GM19193 (cell line): ENCODE results near the gene ITGA2B.

Experiments
- POLR2A ChIP-seq: IDR thresholded peaks from 4 replicates; pipeline ENCODE4 v1.6.1; 2011; ENCODE audit not compliant: insufficient read depth, insufficient read length; ENCODE audit errors: extremely low read depth

The ITGA2B gene

DNA sequence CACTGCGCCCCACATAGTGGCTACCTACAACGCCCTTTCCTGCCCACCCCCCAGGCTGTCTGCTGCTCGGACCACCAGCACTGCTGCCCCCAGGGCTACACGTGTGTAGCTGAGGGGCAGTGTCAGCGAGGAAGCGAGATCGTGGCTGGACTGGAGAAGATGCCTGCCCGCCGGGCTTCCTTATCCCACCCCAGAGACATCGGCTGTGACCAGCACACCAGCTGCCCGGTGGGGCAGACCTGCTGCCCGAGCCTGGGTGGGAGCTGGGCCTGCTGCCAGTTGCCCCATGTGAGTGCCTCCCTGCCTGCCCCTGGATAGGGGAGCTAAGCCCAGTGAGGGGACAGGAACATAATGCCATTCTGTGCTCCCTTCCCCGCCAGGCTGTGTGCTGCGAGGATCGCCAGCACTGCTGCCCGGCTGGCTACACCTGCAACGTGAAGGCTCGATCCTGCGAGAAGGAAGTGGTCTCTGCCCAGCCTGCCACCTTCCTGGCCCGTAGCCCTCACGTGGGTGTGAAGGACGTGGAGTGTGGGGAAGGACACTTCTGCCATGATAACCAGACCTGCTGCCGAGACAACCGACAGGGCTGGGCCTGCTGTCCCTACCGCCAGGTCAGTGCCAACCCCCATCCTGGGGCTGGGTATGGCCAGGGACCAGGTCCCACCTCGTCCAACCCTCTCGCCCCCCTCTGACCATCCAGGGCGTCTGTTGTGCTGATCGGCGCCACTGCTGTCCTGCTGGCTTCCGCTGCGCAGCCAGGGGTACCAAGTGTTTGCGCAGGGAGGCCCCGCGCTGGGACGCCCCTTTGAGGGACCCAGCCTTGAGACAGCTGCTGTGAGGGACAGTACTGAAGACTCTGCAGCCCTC lies 37.3 kb downstream of the ITGA2B start:
- no peak for TF ChIP-seq POLR2A

- no peak for TF ChIP-seq POLR2A
These were observed 38.0 kb downstream of the ITGA2B start for GRCh38 chr17:44351464-44351863.

- no peak for TF ChIP-seq POLR2A
These were observed 38.7 kb downstream of the ITGA2B start for GRCh38 chr17:44350733-44351226.

DNA sequence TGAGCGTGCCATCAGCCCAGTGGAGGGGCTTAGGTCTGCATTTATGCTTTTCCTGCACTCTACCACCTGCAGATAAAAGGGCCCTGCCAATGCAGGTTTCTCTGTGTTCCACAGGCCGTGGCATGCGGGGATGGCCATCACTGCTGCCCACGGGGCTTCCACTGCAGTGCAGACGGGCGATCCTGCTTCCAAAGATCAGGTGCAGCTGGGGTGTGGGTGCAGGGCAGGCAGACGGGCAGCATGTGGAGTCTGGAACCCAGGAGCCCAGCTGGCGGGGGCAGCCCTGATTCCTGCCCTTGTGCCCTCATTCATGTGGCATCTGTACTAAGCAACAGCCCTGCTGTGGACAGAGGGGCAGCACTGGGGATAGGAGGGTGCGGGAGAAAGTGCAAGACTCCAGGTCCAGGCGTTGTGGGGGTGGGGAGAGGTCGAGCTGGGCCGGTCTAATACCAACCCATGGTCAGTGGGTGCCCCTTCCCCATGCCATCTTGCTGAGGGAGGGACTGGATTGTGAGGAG lies 39.8 kb downstream of the ITGA2B start:
- TF ChIP-seq POLR2A, result no peak

DNA sequence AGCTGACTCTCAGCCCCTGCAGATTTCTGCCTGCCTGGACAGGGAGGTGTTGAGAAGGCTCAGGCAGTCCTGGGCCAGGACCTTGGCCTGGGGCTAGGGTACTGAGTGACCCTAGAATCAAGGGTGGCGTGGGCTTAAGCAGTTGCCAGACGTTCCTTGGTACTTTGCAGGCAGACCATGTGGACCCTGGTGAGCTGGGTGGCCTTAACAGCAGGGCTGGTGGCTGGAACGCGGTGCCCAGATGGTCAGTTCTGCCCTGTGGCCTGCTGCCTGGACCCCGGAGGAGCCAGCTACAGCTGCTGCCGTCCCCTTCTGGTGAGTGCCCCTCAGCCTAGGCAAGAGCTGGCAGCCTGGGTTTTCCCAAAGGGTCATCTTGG lies 40.5 kb downstream of the ITGA2B start:
- no peak for TF ChIP-seq POLR2A

DNA sequence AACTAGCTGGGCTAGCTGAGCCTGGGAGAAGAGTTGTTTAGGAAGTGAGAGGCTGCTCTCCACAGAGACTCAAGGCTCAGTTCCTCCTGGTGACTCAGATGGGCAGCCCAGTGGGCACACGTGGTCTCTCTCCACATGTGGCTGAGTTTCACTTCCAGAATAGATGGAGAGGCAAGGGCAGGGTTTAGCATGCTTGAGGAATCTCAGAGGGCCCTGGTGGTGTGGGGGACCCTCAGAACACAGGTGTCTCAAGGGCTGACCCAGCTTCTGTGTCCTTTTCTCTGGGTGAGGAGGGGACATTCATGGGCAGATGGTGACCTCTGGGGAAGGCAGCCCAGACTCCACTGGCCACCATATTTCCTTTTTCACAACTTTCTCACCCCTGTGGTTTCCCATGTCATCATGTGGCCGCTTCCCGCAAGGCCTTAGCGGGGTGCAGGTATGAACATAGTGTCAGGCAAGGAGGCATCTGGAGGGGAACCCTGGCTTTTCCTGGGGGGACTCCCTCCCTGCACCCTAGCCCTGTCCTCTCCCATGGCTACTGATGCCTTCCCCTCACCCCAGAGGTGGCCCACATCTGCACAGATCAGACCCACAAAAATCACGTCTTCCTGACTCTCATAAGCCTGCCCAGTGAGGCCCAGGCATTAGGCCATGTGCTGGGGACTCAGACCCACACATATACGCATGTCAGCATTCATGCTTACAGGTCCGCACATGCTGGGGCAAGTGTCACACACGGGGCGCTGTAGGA lies 41.0 kb downstream of the ITGA2B start:
- TF ChIP-seq POLR2A, result no peak

- TF ChIP-seq POLR2A, result peak; percentile 21
These were observed 42.0 kb downstream of the ITGA2B start for GRCh38 chr17:44347206-44348055.

GRCh38 chr17:44346064-44346844 lies 43.2 kb downstream of the ITGA2B start:
- no peak for TF ChIP-seq POLR2A

- peak; percentile 8 for TF ChIP-seq POLR2A
These were observed 43.9 kb downstream of the ITGA2B start for GRCh38 chr17:44345454-44346026.

- TF ChIP-seq POLR2A, result peak; percentile 96
These were observed 44.5 kb downstream of the ITGA2B start, which contains the start of gene GRN for GRCh38 chr17:44344939-44345453. TSS of gene GRN (plus strand) at chr17:44345302. CDS start at chr17:44349165, 3,863 bp downstream.

- no peak for TF ChIP-seq POLR2A
These were observed 45.8 kb downstream of the ITGA2B start for GRCh38 chr17:44343510-44344209.

DNA sequence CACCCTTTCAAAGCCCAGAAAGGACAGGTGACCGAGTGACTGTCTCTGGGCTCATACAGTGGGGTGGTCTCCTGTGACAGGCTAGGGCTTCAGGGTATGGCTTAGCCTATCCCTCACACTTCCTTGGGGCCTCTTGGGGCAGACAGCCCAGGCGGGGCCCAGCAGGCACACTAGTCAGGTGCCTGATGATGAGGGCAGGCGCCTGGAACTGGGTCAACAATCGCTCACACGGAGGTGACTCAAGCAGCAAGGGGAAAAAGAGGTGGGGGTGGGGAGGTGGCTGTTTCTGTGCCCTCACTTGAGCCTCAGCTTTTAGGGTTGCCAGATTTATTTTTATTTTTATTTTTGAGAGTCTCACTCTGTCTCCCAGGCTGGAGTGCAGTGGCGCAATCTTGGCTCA lies 50.7 kb downstream of the ITGA2B start:
- no peak for TF ChIP-seq POLR2A

DNA sequence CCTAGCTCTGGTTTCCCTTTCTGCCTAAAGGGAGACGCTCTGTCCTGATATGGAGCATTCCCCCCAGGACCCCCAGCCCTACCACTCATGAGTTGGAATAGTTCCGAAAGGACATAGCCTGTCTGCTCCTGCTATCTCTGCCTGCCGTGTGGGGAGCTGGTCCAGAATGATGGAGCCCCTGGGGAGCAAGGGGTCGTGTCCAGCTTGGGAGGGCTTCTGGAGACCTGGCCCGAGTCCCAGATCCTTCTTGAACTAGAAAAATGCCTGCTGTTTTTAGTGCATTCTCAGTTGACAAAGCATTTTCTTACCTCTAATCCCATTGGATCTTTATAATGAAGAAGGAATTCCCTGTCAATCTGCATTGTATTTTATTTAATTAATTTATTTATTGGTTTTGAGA lies 53.5 kb downstream of the ITGA2B start:
- no peak for TF ChIP-seq POLR2A
